Endometrial microvascular endothelial cells (primary cell): ENCODE measurements around the gene UQCC5. TPM values are rescaled to one million over a fixed set of nuclear protein-coding genes. Genes with fewer than 3 reads are reported as not detected.

ENCODE experiments used
- in situ Hi-C: cut with HindIII; loops from 2 replicates; pipeline ENCODE4 v1.10.0; 2017; ENCODE audit warnings: low sequenced_read_pairs, low pct_unique_long_range_greater_than_20kb; ENCODE audit errors: inconsistent ontology term
- total RNA-seq: library from RNA; depleted of rRNA; stranded (reverse); fragments of >200 nt; gene quantifications from one replicate; pipeline ENCODE4 v1.2.3, GENCODE V29; 2015; ENCODE audit errors: inconsistent ontology term

The UQCC5 gene
- total RNA-seq, 1 donor from 2014 or later: 0.84 TPM

GRCh38 chr3:52530918-52531826 lies 5.2 kb upstream of the UQCC5 start:
- in situ Hi-C loops: no loop called here

DNA sequence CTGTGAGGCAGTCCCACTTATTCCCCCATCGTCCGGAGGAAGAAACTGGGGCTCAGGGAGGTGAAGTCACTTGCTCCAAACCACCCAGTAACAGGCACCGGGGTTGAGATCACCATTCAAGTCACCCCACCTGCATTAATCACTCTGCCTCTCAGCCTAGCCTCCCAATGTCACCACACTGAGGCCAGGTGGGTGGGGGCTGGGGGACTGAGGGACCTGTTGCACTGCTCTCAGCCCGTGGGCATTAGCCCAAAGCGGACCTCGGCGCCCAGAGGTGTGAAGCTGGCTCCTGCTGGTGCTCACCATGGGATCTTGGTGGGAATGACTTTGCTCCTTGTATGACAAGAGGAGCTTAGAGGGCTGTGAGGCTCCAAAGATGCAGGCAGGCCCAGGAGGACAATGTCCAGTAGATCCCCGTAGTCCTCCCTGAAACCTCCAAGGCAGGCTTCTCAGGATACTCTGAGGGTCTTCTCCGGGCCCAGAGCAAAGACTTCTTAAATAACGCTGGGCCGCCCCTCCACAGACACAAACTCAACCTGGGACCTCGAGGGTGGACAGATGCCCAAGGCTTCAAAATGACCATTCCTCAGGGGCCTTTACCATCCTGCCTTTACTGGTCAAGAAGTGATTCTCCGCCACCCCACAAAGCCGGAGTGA lies 4.4 kb upstream of the UQCC5 start:
- in situ Hi-C loops: no loop called here

GRCh38 chr3:52532517-52532837 lies 3.9 kb upstream of the UQCC5 start:
- in situ Hi-C loops: no loop called here

DNA sequence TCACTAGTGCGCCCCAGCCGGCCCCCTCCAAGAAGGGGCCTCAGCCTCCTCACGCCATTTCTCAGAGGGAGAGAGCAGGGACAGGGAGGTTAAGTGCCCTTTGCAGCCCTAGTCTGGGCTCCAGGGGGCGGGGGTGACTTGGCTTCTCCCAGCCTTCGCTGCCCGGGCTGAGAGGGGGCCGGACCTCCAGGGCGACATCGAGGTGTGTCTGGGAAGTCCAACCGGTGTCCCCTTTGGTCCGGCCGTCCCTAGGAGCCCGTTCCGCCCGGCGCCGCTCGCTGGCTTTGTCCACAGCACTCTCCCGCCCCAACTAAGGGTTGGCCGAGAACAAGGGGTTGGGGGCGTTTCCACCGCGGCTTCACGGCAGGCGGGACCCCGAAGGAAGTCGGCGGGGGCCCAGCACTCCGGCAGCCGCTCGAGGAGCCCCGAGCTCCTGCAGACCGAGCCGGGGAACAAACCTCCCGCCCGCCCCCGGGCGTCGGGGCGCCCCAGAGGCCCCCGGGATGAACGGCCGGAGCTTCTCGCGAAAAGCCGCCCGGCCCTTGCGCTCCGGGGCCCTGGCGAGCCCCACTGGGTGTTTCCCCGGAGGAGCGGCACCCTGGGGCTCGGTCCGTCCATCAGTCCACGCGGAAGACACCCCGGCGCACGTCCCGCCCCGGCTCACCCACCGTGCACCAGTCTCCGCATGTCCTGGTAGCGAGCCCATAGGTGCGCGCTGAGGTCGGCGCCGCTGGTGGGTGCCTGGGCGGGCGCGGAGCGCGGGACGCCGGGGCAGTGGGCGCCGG lies 3.4 kb upstream of the UQCC5 start:
- in situ Hi-C loops: no loop called here

DNA sequence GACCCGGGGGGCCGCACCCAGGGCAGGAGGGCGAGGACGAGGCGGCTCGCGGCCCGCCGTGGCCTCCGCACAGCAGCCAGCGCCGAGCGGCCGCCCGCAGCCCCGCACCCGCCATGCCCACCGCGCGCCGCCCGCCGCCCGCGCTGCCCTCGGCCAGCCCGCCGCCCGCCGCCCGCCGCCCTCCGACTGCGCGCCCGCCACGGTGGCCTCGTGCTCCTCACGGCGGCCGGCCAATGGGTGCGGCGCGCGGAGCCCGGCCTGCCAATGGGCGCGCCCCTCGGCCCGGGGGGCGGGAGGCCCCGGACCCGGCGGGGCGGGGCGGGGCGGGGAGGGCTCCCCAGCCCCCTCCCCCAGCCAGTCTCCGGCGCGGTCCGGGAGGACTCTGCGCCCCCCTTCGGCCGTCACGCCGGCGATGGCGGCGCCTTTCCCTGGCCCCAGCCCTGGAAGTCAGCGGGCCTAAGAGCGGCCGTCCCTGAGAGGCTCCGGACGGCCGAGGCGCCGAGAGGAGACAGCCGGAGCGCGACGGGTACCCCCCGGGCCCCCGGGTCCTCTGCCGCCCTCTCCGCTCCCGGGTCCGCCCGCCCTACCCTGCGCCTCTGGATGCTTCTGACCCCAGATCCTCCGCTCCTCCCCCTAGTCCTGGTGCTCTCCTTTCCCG lies 2.7 kb upstream of the UQCC5 start, which contains the start of gene NT5DC2:
NT5DC2 (minus strand) TSS at position 235 of the 658 bp plus-strand sequence; CDS start at position 115, 120 bp downstream.
- in situ Hi-C loops: no loop called here

GRCh38 chr3:52534281-52535183 lies 1.9 kb upstream of the UQCC5 start:
- in situ Hi-C loops: no loop called here

GRCh38 chr3:52535411-52536111 lies 844 bp upstream of the UQCC5 start:
- in situ Hi-C loops: no loop called here

GRCh38 chr3:52536112-52536368 lies 365 bp upstream of the UQCC5 start:
- in situ Hi-C loops: no loop called here

DNA sequence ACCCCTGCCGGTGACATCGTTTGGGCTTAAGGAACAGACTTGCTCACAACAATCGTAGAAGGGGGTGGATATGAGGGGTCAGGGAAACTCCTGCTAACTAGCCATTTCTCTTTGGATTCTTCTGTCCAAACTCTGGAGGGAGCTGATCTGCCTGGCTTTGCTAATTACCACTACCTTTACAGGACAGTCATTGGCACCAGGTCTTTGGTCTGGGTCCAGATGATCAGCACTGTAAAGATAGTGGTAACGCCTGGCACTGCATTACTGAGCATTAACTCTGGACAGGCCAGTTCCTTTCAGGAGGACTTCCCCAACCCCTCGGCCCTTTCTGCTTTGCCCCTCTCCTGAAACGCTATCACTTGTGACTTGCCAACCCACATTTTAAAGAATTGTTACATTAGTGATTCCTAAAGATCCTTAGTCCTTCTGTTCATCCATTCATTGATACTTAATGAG lies 788 bp downstream of the UQCC5 start:
- in situ Hi-C loops: no loop called here

- in situ Hi-C loops: no loop called here
These were observed 1.5 kb downstream of the UQCC5 start for GRCh38 chr3:52537726-52538421.

GRCh38 chr3:52539010-52539653 lies 2.7 kb downstream of the UQCC5 start:
- in situ Hi-C loops: no loop called here

DNA sequence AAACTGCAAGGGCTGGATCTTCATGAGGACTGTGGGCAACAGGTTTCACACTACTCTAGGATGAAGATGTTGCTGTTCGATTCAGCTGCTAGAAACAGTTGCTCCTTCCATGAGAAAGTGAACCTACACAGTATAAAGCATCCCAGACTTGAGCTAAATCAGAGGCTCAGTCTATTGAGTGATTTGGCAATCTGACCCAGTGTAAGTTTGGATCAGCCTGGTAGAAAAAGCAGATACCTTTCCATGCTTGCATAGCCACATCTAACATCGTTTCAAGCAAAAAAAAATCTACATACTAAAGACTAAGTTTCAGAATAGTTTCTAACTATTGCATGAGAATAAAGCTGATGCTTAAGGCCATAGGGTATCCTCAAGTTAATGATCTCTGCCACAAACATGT lies 4.6 kb downstream of the UQCC5 start:
- in situ Hi-C loops: no loop called here

- in situ Hi-C loops: no loop called here
These were observed 8.5 kb downstream of the UQCC5 start for GRCh38 chr3:52544937-52545336.

GRCh38 chr3:52546111-52546901 lies 9.9 kb downstream of the UQCC5 start:
- in situ Hi-C loops: no loop called here

DNA sequence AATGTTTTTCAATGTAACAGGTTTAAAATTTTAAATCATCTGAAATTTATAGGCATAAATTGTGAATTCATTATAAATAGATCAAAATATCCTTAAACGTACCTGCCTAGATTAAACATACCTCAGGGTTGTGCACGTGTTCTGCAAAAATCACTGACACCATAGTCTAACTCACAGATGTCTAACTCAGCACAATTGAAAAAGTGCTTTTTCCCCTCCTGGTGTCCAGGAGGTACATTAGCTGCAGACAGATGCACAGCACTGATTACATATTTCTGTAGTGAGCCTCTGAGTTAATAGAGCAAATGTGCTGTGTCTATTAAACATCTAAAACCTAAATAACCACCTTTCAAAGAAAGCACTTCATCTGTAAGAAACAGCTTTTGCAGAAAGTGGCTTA lies 10.7 kb downstream of the UQCC5 start:
- in situ Hi-C loops: no loop called here

- in situ Hi-C loops: loop anchor here (25.0 kb wide), 1 partner anchor 89 kb away; the partner anchor contains the start of genes NISCH and TNNC1
These were observed 14.7 kb downstream of the UQCC5 start for GRCh38 chr3:52551118-52551517.
